Natural killer cell (primary cell): ENCODE results near the gene FIG4. TPM values are rescaled to one million over a fixed set of nuclear protein-coding genes. Genes with fewer than 3 reads are reported as not detected.
"Not testable (repeated sequence)": the region's sequence is repeated elsewhere in the genome, so short reads cannot be mapped to it uniquely, and the experiment has no call there.

Source experiments
- ATAC-seq, 3 donors: fragments of 150-1000 bp in 2 of 3; fragments of 200-7000 bp in 1 of 3; cut with Tn5 transposase; 1 replicate in 1 of 3; 2 replicates in 2 of 3; pipeline ENCODE4 v1.10.0; 2021; ENCODE audit warnings: mild to moderate bottlenecking in 2 of 3, moderate library complexity in 2 of 3
- DNase-seq, 2 donors: peaks; one replicate each; pipeline versions ENCODE4 v3.0.0 to v3.0.0-alpha.2; 2013 to 2021; ENCODE audit warnings: mixed read lengths in 1 of 2
- H3K27ac ChIP-seq: one replicate; pipeline ENCODE4 v1.5.1; 2013; ENCODE audit warnings: mild to moderate bottlenecking, low read length
- H3K27me3 ChIP-seq: one replicate; pipeline ENCODE4 v1.6.1; 2013; ENCODE audit warnings: low read length; ENCODE audit not compliant: control insufficient read depth, insufficient read depth
- H3K36me3 ChIP-seq: one replicate; pipeline ENCODE4 v1.6.1; 2013; ENCODE audit warnings: low read length; ENCODE audit not compliant: control insufficient read depth, insufficient read depth
- H3K4me1 ChIP-seq: one replicate; pipeline ENCODE4 v1.6.1; 2013; ENCODE audit warnings: low read length; ENCODE audit not compliant: control insufficient read depth, insufficient read depth
- H3K4me3 ChIP-seq: one replicate; pipeline ENCODE4 v1.5.1; 2013; ENCODE audit warnings: low read length
- H3K9me3 ChIP-seq: one replicate; pipeline ENCODE4 v1.6.1; 2013; ENCODE audit warnings: low read length; ENCODE audit not compliant: control insufficient read depth, insufficient read depth
- H3K27ac Mint-ChIP-seq, 2 donors: one replicate each; pipeline ENCODE4 v1.8.0; 2022; ENCODE audit warnings: mild to moderate bottlenecking in 2 of 2, mixed read lengths in 2 of 2, moderate library complexity in 1 of 2
- H3K27me3 Mint-ChIP-seq, 2 donors: one replicate each; pipeline ENCODE4 v1.8.0; 2022; ENCODE audit warnings: low read depth in 2 of 2, mixed read lengths in 2 of 2
- H3K36me3 Mint-ChIP-seq: one replicate; pipeline ENCODE4 v1.8.0; 2022; ENCODE audit warnings: mixed read lengths
- H3K4me1 Mint-ChIP-seq, 2 donors: one replicate each; pipeline ENCODE4 v1.8.0; 2022; ENCODE audit warnings: mixed read lengths in 2 of 2
- H3K4me3 Mint-ChIP-seq: one replicate; pipeline ENCODE4 v1.8.0; 2022; ENCODE audit warnings: mild to moderate bottlenecking, moderate library complexity, mixed read lengths
- H3K9me3 Mint-ChIP-seq, 2 donors: one replicate each; pipeline ENCODE4 v1.8.0; 2022; ENCODE audit warnings: mixed read lengths in 2 of 2
- CTCF ChIP-seq: fragments of 200-600 bp; IDR thresholded peaks from one replicate; pipeline ENCODE4 v1.8.0; 2022; ENCODE audit warnings: antibody characterized with exemption
- WGBS: methylation state at CpG from one replicate; pipeline ENCODE4 v1.1.7; 2013; ENCODE audit warnings: missing lambda C conversion rate; ENCODE audit not compliant: insufficient coverage; 5-methylcytosine and 5-hydroxymethylcytosine counted together
- intact Hi-C: fragments of 100-400 bp; cut with micrococcal nuclease; formaldehyde crosslinking; loops from one replicate; pipeline ENCODE4 v1.14.2; 2022
- total RNA-seq, 4 donors: library from RNA; stranded (reverse); fragments of 120-200 nt in 1 of 4; gene quantifications; one replicate each; pipeline versions ENCODE4 v1.2.3 to v1.2.4, GENCODE V29; 2013 to 2022

Gene FIG4
- total RNA-seq, 3 donors from 2014 or later (not counting 1 experiment from before 2014, with no cell fraction given) = 15.7 to 38.5 (median 20.7) TPM

- Mint-ChIP-seq H3K27ac (no peak overlapping the region), H3K4me1 (no peaks in the 10 kb centered on the region), H3K9me3 (no peaks in the 10 kb centered on the region), H3K36me3 (no peaks in the 10 kb centered on the region), H3K4me3 (no peak overlapping the region), H3K27me3 (peaks cover 0 to 2% of the 10 kb centered on the region in 2 donors)
- Histone ChIP-seq H3K9me3 (no peaks in the 10 kb centered on the region), H3K27ac (no peak overlapping the region), H3K4me3 (no peak overlapping the region), H3K36me3 (no peaks in the 10 kb centered on the region), H3K4me1 (no peaks in the 10 kb centered on the region), H3K27me3 (no peaks in the 10 kb centered on the region)
- TF ChIP-seq CTCF = no peak
- DNase-seq (no peak), ATAC-seq (no peak)
- intact Hi-C loops = no loop called here
- 97% methylated on average over 8 of the region's 8 CpGs for WGBS
Observed at GRCh38 chr6:109854541-109855308, 163.6 kb downstream of the FIG4 start.

GRCh38 chr6:109855476-109856040 lies 164.5 kb downstream of the FIG4 start:
- H3K27ac ChIP-seq, H3K9me3 ChIP-seq, H3K27ac Mint-ChIP-seq, H3K36me3 ChIP-seq, H3K4me1 Mint-ChIP-seq, H3K27me3 ChIP-seq, ATAC-seq, intact Hi-C loops, H3K27me3 Mint-ChIP-seq, H3K36me3 Mint-ChIP-seq, H3K9me3 Mint-ChIP-seq, H3K4me1 ChIP-seq, DNase-seq, H3K4me3 Mint-ChIP-seq, H3K4me3 ChIP-seq: not testable (repeated sequence)
- WGBS = 93% methylated on average over 9 of the region's 9 CpGs

- no peak for ATAC-seq
- no peaks in the 10 kb centered on the region for H3K36me3 Mint-ChIP-seq
- intact Hi-C loops = no loop called here
Observed at GRCh38 chr6:109861946-109862345, 170.8 kb downstream of the FIG4 start.

More at GRCh38 chr6:109861946-109862345, 170.8 kb downstream of the FIG4 start:
- H3K27me3 Mint-ChIP-seq = peaks cover 15 to 18% of the 10 kb centered on the region in 2 donors
- no peak for DNase-seq
- Histone ChIP-seq H3K4me1 (no peaks in the 10 kb centered on the region), H3K27ac (no peak overlapping the region), H3K36me3 (no peaks in the 10 kb centered on the region), H3K4me3 (no peak overlapping the region), H3K27me3 (no peaks in the 10 kb centered on the region), H3K9me3 (no peaks in the 10 kb centered on the region)
- H3K9me3 Mint-ChIP-seq = no peaks in the 10 kb centered on the region
- H3K4me1 Mint-ChIP-seq = no peaks in the 10 kb centered on the region
- H3K27ac Mint-ChIP-seq = no peak overlapping the region
- no peak overlapping the region for H3K4me3 Mint-ChIP-seq
- no peak for TF ChIP-seq CTCF
